Iris pigment epithelial cell (primary cell): ENCODE results near the gene NF1.

Experiments
- DNase-seq: peaks from one replicate; pipeline ENCODE4 v3.0.0-alpha.2; 2011; ENCODE audit warnings: low read depth

Gene NF1

GRCh38 chr17:31198666-31199065 is 103.9 kb downstream of the NF1 start:
- peak; percentile 38 for DNase-seq

- DNase-seq = no peak
These were observed 105.5 kb downstream of the NF1 start for GRCh38 chr17:31200287-31200686.

GRCh38 chr17:31202968-31203367 is 108.2 kb downstream of the NF1 start:
- peak; percentile 44 for DNase-seq

- peak; percentile 43 for DNase-seq
These were observed 116.7 kb downstream of the NF1 start for GRCh38 chr17:31211352-31212012.

- peak; percentile 90 for DNase-seq
These were observed 121.4 kb downstream of the NF1 start for GRCh38 chr17:31216031-31216751.

- DNase-seq = peak; percentile 11
These were observed 129.6 kb downstream of the NF1 start for GRCh38 chr17:31224366-31224765.

- no peak for DNase-seq
These were observed 131.1 kb downstream of the NF1 start for GRCh38 chr17:31225831-31226230.

- no peak for DNase-seq
These were observed 131.6 kb downstream of the NF1 start for GRCh38 chr17:31226373-31226772.

- no peak for DNase-seq
These were observed 132.2 kb downstream of the NF1 start for GRCh38 chr17:31226950-31227349.

GRCh38 chr17:31231852-31232251 is 137.1 kb downstream of the NF1 start:
- DNase-seq = no peak

- DNase-seq = no peak
These were observed 140.3 kb downstream of the NF1 start for GRCh38 chr17:31235110-31235509.

- DNase-seq = no peak
These were observed 141.4 kb downstream of the NF1 start for GRCh38 chr17:31236137-31236536.

GRCh38 chr17:31236712-31237111 is 141.9 kb downstream of the NF1 start:
- DNase-seq = no peak

GRCh38 chr17:31241116-31241515 is 146.3 kb downstream of the NF1 start:
- no peak for DNase-seq

GRCh38 chr17:31248986-31249834 is 154.4 kb downstream of the NF1 start:
- peak; percentile 79 for DNase-seq

- DNase-seq = no peak
These were observed 155.0 kb downstream of the NF1 start for GRCh38 chr17:31249835-31250141.

- no peak for DNase-seq
These were observed 155.5 kb downstream of the NF1 start for GRCh38 chr17:31250229-31250628.

- peak; percentile 31 for DNase-seq
These were observed 156.6 kb downstream of the NF1 start for GRCh38 chr17:31251105-31251969.

- no peak for DNase-seq
These were observed 157.2 kb downstream of the NF1 start for GRCh38 chr17:31251970-31252328.

GRCh38 chr17:31252741-31253140 is 158.0 kb downstream of the NF1 start:
- DNase-seq = no peak

GRCh38 chr17:31254654-31255053 is 159.9 kb downstream of the NF1 start:
- no peak for DNase-seq

GRCh38 chr17:31256936-31257335 is 162.2 kb downstream of the NF1 start:
- DNase-seq = no peak
